ENCODE results near the gene PYGL. TPM values are rescaled to one million over a fixed set of nuclear protein-coding genes. Genes with fewer than 3 reads are reported as not detected.
"Not testable (repeated sequence)": the region's sequence is repeated elsewhere in the genome, so short reads cannot be mapped to it uniquely, and the experiment has no call there.

PYGL gene
- total RNA-seq, 1 experiment from 2014 or later = 48.3 TPM

DNA sequence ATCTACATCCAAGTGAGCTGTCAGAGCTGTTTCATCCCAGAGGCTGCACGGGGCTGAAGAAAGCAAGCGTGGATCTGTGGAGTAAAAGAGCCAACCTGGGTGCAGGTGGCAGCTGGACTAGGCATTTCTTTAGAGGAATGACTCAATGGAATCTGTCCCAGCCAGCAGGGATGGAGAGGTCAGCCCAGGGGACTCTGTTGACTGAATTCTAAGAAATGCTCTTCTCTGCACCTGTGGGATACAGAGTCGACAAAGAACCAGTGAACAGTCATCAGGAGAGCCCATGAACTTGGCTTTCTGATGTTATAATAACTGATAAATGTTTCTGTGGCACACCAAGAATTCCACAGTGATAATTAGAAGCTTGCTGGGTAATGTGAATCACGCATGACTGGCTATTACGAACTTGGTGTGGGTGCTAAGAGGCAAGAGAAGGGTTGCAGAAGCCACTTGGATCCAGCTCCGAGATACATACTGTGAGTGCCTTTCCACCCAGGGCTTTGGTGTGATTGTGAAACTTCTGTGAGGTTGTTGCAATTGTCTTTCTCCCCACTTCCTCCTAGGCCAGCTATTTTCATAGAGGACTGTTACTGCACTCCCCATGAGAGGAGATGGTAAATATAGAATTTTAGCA, 16.2 kb downstream of the PYGL start:
- DNase-seq (ENCODE audit: low read depth) = peak; percentile 33

- no peak for DNase-seq (ENCODE audit: low read depth)
Measured at GRCh38 chr14:50926851-50927386, 17.4 kb downstream of the PYGL start.

GRCh38 chr14:50924843-50925242, 19.4 kb downstream of the PYGL start:
- DNase-seq (ENCODE audit: low read depth) = no peak

GRCh38 chr14:50924236-50924635, 20.0 kb downstream of the PYGL start:
- DNase-seq (ENCODE audit: low read depth) = no peak

- no peak for DNase-seq (ENCODE audit: low read depth)
Measured at GRCh38 chr14:50922803-50923202, 21.5 kb downstream of the PYGL start.

DNA sequence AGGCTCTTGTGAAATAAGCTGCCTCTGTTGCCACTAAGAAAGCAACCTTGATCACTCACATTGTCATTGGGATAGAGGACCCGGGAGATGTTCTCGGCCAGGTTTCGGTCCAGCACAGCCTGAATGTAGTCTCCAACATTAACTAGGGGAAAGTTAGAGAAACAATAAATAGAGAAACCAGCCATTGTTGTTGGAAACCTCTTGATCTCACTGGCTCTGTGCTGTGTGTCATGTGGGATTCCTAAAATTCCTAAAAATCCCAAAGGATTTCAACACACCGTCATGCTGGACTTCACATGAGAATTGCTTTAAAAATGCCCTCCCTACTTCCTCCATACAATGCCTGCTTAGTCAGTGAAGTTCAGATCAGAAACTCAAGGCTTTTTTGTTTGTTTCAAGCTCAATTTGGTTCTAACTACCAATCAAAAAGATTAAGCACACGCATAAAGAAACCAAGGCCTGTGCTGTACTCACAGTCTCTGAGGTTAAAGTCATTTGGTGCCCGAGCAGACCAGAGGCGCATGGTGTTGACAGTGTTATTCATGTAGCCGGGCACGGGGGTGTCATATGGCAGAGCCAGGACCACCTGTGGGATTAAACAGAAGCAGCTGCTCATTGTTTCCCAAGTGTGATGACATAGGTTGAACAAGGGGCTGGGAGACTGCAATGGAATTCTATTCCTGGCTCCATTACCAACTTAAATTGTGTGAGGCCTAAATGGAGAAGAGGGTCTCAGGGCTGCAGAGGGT, 23.6 kb downstream of the PYGL start:
- DNase-seq (ENCODE audit: low read depth) = peak; percentile 67

GRCh38 chr14:50919524-50919923, 24.8 kb downstream of the PYGL start:
- DNase-seq (ENCODE audit: low read depth) = not testable (repeated sequence)

GRCh38 chr14:50917449-50917848, 26.8 kb downstream of the PYGL start:
- no peak for DNase-seq (ENCODE audit: low read depth)

DNA sequence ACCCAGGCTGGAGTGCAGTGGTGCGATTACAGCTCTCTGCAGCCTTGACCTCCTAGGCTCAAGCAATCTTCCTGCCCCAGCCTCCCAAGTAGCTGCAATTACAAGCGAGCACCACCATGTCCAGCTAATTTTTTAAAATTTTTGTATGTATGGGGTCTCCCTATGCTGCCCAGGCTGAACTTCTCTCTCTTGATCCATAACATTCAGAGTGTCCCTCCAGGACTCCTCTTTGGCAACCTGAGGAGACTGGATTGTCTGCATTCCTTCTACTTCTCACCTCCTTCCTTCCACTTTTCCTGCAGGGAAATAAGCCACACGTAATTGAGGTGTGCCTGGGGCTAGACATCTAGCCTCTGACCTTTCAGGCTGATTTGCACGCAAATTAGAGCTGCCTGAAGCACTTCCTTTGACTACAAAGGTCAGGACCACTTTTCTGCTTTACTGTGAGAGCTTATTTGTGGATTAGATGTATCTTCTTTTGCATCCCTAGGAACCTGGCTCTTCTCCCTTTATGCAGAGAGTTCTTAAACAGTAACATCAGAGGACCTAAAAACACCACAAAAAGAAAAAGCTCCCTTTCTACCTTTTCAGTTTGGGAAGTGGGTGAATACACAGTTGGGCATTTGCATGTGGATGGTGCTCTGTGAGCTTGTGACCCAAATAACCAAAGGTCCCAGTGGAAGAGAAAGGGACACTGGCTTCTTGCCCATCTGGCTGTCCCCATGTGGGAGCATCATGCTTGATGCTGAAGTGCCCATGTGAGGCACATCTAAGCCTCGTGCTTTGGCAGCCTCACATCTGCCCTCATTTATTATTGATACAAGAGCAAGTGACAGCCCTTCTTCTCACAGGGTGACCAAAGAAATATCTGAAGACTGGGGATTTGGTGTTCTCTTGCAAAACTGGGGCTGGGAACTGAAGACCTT, 33.5 kb downstream of the PYGL start:
- no peak for DNase-seq (ENCODE audit: low read depth)

DNA sequence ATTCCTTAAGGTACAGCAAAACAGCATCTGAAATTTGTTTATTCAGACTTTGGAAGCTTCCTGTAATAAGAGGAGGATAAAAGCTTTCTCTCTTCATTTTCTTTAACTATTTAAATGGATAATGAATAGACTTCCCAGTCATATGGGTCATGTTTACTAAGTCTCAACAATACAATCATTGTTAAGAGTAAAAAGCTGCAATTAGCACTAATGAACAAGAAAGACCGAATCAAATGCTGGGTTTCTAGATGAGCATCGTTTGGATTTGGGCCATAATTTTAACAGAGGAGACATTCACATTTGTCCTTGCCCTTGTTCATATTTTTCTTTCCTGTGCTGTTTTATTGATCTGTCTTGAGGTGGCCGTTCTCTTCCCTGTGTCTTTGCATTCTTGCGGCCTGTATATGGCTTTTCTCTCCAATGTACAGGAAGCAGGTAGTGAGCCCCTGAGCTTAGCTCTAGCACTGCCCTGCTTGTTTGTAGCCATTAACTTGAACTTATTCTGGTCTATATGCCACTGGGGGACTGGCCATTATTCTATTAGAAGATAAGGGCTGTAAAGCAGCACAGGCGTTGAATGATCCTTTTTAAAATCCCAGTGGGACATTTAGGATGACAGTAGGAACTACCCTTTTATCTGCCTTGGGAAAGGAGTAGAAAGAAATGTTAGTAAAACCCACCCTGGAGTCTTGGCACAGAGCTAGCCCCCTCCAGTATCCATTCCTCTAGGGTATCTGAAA, 37.8 kb downstream of the PYGL start:
- peak; percentile 8 for DNase-seq (ENCODE audit: low read depth)

DNA sequence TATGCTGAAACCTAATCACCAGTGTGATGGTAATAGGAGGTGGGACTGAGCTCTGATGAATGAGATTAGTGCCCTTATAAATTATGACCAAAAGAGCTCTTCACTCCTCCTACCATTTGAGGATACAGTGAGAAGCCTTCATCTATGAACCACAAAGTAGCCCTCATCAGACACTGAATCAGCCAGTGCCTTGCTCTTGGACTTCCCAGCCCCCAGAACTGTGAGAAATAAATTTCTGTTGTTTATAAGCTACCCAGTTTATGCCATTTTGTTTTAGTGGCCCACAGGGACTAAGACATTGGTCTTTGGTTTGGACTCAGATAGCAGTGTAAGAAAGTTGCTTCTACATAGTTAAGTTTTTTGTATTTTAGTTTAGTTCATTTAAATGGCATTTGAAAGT, 39.6 kb downstream of the PYGL start:
- no peak for DNase-seq (ENCODE audit: low read depth)

GRCh38 chr14:50901361-50901760, 42.9 kb downstream of the PYGL start:
- no peak for DNase-seq (ENCODE audit: low read depth)

GRCh38 chr14:50897658-50898175, 46.6 kb downstream of the PYGL start:
- no peak for DNase-seq (ENCODE audit: low read depth)

GRCh38 chr14:50897005-50897404, 47.3 kb downstream of the PYGL start:
- not testable (repeated sequence) for DNase-seq (ENCODE audit: low read depth)

DNA sequence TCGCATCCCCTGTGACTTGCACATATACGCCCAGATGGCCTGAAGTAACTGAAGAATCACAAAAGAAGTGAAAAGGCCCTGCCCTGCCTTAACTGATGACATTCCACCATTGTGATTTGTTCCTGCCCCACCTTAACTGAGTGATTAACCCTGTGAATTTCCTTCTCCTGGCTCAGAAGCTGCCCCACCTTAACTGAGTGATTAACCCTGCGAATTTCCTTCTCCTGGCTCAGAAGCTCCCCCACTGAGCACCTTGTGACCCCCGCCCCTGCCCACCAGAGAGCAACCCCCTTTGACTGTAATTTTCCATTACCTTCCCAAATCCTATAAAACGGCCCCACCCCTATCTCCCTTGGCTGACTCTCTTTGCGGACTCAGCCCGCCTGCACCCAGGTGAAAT, 47.9 kb downstream of the PYGL start:
- not testable (repeated sequence) for DNase-seq (ENCODE audit: low read depth)

DNA sequence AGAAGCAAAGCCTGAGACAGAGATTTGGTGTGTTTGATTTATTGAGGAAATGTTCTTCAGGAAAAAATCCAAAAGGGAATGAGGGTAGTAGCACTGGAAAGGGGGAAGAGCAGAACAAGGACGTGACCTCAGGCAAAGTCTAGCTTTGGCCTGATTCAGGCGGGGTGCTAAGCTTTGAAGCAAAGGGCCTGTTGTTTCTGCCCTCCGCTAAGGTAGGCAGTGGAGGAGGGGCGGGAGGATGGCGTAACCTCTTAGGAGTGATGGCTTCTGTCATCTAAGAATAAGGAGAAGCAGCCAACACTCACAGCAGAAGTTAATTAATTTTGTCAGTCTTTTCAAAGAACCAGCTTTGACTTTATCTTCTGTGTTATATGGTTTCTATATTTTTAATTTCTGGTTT, 52.0 kb downstream of the PYGL start:
- no peak for DNase-seq (ENCODE audit: low read depth)

DNA sequence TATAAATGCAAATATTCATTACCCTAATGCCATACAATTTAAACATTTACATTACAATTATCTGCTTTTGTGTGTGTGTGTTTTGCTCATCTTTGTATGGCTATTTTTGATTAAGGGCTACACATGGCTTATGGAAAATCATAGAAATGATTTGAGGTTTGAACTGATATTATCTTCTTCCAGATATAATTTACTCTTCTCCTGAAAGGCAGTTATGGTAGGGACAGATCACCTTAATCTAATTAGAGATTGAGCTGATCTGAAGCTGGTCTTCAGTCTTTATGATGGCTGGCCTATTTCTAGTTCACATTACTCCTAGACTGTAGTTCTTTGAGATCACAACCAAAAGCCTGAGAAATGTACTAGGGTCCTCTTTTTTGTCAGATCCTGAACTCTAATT, 56.8 kb downstream of the PYGL start:
- no peak for DNase-seq (ENCODE audit: low read depth)

GRCh38 chr14:50883827-50884197, 60.5 kb downstream of the PYGL start:
- DNase-seq (ENCODE audit: low read depth) = no peak

- DNase-seq (ENCODE audit: low read depth) = no peak
Measured at GRCh38 chr14:50882932-50883826, 61.1 kb downstream of the PYGL start.
